Transverse colon (tissue), 4 donors: ENCODE results near the gene DALRD3. TPM values are rescaled to one million over a fixed set of nuclear protein-coding genes. Genes with fewer than 3 reads are reported as not detected.

ENCODE experiments used
- DNase-seq: peaks from one replicate; pipeline ENCODE4 v3.0.0-alpha.2; 2019
- H3K27ac ChIP-seq, 4 donors: fragments of 200-600 bp; sonication (generic); 2 replicates each; pipeline ENCODE4 v1.5.1; 2016 to 2018; ENCODE audit warnings: inconsistent platforms in 4 of 4
- H3K27me3 ChIP-seq: fragments of 200-600 bp; sonication (generic); 2 replicates; pipeline ENCODE4 v1.5.1; 2017; ENCODE audit warnings: inconsistent platforms
- H3K36me3 ChIP-seq, 4 donors: fragments of 200-600 bp; sonication (generic); 2 replicates each; pipeline ENCODE4 v1.5.1; 2017 to 2019; ENCODE audit warnings: inconsistent platforms in 4 of 4
- H3K4me1 ChIP-seq, 4 donors: fragments of 200-600 bp; sonication (generic); 2 replicates each; pipeline ENCODE4 v1.5.1; 2017 to 2020; ENCODE audit warnings: inconsistent platforms in 4 of 4
- H3K4me3 ChIP-seq, 4 donors: fragments of 200-600 bp; sonication (generic); 1 replicate in 1 of 4; 2 replicates in 3 of 4; pipeline versions ENCODE4 v1.5.1 to v1.6.1; 2017 to 2019; ENCODE audit warnings: inconsistent platforms in 4 of 4
- H3K9me3 ChIP-seq, 2 donors: fragments of 200-600 bp; sonication (generic); 2 replicates each; pipeline ENCODE4 v1.5.1; 2017 to 2019; ENCODE audit warnings: inconsistent platforms in 2 of 2
- EP300 ChIP-seq: sonication (generic); formaldehyde crosslinking; IDR thresholded peaks from one replicate; pipeline ENCODE4 v1.6.1; 2017; ENCODE audit warnings: antibody characterized with exemption, low read depth
- POLR2A ChIP-seq: fragments of 450-650 bp; IDR thresholded peaks from one replicate; pipeline ENCODE4 v1.6.1; 2016; ENCODE audit warnings: antibody characterized with exemption, mild to moderate bottlenecking, moderate library complexity
- POLR2AphosphoS5 ChIP-seq, 3 donors: sonication (generic); formaldehyde crosslinking; IDR thresholded peaks; one replicate each; pipeline ENCODE4 v1.6.1; 2016; ENCODE audit warnings: antibody characterized with exemption in 3 of 3
- WGBS, 2 donors: methylation state at CpG; one replicate each; pipeline ENCODE4 v1.1.5; 2018; ENCODE audit warnings: low coverage in 1 of 2; 5-methylcytosine and 5-hydroxymethylcytosine counted together
- in situ Hi-C, 4 donors: fragments of 200-750 bp; cut with MboI; loops; one replicate each; pipeline versions ENCODE4 v1.15.0 to v1.15.1; 2017; ENCODE audit warnings: low sequenced_read_pairs in 3 of 4, low pct_ligation_motif_present in 1 of 4, low pct_unique_long_range_greater_than_20kb in 1 of 4
- intact Hi-C: fragments of 100-400 bp; cut with DNase I; formaldehyde crosslinking; loops from one replicate; pipeline ENCODE4 v1.15.1; 2023; ENCODE audit warnings: low total_unique reads
- total RNA-seq, 4 donors: library from RNA; depleted of rRNA; stranded (reverse); fragments of >200 nt; gene quantifications; one replicate each; pipeline ENCODE4 v1.1.0, GENCODE V29; 2016
- TF ChIP-seq, protein P1 (sequence below), 5 experiments: fragments of 200-600 bp in 3 of 5; fragments of 450-650 bp in 2 of 5; sonication (generic) in 3 of 5; IDR thresholded peaks; 1 replicate in 2 of 5; 2 replicates in 3 of 5; pipeline ENCODE4 v1.5.1; 2016 to 2017; ENCODE audit warnings: antibody characterized with exemption in 5 of 5, inconsistent platforms in 3 of 5, mild to moderate bottlenecking in 2 of 5, moderate library complexity in 1 of 5

DALRD3 gene
- total RNA-seq, 4 donors from 2014 or later, result 30.4 to 136 (median 42.0) TPM

DNA sequence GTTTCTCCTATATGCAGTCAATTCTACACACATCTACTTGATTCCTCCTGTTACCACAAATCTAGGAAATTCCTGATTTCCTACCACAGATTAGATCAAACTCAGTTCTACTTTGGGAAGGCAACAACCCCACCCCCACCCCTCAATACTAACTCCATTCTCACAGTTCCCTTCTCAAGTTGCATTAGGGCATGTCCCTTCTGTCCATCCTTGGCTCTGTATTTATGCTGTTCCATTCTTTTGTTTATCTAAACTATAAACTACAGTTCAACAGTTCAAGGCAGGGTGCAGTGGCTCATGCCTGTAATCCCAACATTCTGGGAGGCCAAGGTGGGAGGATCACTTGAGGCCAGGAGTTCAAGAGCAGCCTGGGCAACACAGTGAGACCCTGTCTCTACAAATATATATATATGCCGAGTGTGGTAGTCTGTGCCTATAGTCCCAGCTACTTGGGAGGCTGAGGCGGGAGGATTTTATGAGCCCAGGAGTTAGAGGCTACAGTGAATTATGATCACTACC is 36.0 kb upstream of the DALRD3 start:
- Histone ChIP-seq H3K27me3 (no peaks in the 10 kb centered on the region), H3K9me3 (no peaks in the 10 kb centered on the region), H3K27ac (no peak overlapping the region), H3K36me3 (peaks cover 0 to 40% (median 15%) of the 10 kb centered on the region in 4 donors), H3K4me1 (peaks cover 0 to 6% (median 0%) of the 10 kb centered on the region in 4 donors), H3K4me3 (no peak overlapping the region)
- TF ChIP-seq POLR2A, result no peak
- no peak for TF ChIP-seq EP300
- TF ChIP-seq, protein P1, sequence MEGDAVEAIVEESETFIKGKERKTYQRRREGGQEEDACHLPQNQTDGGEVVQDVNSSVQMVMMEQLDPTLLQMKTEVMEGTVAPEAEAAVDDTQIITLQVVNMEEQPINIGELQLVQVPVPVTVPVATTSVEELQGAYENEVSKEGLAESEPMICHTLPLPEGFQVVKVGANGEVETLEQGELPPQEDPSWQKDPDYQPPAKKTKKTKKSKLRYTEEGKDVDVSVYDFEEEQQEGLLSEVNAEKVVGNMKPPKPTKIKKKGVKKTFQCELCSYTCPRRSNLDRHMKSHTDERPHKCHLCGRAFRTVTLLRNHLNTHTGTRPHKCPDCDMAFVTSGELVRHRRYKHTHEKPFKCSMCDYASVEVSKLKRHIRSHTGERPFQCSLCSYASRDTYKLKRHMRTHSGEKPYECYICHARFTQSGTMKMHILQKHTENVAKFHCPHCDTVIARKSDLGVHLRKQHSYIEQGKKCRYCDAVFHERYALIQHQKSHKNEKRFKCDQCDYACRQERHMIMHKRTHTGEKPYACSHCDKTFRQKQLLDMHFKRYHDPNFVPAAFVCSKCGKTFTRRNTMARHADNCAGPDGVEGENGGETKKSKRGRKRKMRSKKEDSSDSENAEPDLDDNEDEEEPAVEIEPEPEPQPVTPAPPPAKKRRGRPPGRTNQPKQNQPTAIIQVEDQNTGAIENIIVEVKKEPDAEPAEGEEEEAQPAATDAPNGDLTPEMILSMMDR (IDR thresholded peaks at IDR 0.05), result no peak
- no peak for TF ChIP-seq POLR2AphosphoS5 (IDR thresholded peaks at IDR 0.05)
- intact Hi-C loops (no loop called here), in situ Hi-C loops (no loop called here)
- 100% methylated on average over 2 of the region's 2 CpGs; no CpG with 5 or more reads in 1 of the 2 donors for WGBS, 2 donors
- DNase-seq, result no peak

DNA sequence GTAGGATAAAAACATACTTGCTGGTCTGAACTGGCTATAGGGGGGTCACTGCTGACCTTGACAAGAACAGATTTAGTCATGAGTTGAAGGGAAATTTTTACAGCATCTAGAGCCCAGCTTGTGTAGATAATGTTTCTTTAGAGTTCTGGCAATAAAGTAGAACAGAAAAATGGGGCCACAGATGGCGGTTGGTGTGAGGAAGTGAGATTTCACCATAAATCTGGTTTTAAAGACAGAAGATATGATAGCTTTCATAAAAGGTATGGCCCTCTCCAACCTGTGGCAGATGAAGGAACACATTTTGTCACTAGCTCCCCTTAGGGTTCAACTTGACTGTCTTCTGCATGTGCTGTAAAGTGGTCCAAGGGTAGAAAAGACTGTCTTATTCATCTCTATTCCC is 35.2 kb upstream of the DALRD3 start:
- intact Hi-C loops (no loop called here), in situ Hi-C loops (no loop called here)
- Histone ChIP-seq H3K4me3 (no peak overlapping the region), H3K36me3 (peaks cover 0 to 38% (median 14%) of the 10 kb centered on the region in 4 donors), H3K27me3 (no peaks in the 10 kb centered on the region), H3K27ac (no peak overlapping the region), H3K4me1 (peaks cover 0 to 6% (median 0%) of the 10 kb centered on the region in 4 donors), H3K9me3 (no peaks in the 10 kb centered on the region)
- DNase-seq, result no peak
- 81 to 82% methylated on average over 1 of the region's 1 CpG for WGBS, 2 donors
- no peak for TF ChIP-seq POLR2A
- no peak for TF ChIP-seq POLR2AphosphoS5 (IDR thresholded peaks at IDR 0.05)
- TF ChIP-seq EP300, result no peak
- TF ChIP-seq, protein P1 (IDR thresholded peaks at IDR 0.05), result no peak

DNA sequence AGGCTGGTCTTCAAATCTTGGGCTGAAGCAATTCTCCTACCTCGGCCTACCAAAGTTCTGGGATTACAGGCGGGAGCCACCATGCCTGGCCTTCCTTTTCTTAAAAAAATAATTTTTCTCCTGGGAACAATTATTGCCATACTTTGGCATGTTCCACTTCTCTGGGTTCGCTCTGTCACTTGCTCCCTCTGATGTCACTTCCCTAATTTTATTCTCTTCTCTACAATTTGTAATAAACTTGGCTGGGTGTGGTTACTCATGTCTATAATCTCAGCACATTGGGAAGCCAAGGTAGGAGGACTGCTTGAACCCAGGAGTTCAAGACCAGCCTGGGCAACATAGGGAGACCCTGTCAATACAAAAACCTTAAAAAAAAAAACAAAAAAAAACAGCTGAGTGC is 16.9 kb upstream of the DALRD3 start:
- peaks cover 0 to 38% (median 8%) of the 10 kb centered on the region in 4 donors for H3K36me3 ChIP-seq
- H3K4me1 ChIP-seq, result no peaks in the 10 kb centered on the region
- in situ Hi-C loops, result no loop called here

DNA sequence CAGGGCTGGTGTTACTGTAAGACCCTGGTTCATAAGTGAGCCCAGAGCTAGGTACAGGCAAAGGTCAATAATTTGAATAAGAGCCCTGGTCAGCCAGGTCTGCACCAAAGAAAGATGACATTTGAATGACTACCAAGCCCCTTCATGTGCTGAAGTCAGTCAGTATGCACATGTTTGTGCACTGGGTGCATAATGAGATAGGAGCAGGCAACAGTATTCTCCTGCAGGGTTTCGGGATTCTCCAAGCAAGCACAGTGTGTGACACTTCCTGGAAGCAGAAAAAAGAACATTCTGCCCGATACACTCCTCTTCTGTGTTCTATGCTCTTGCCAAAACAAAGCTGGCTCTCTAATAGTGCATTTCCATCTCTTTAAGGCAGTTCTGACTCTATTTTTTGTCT is 16.3 kb upstream of the DALRD3 start:
- H3K4me3 ChIP-seq, result no peak overlapping the region
- peaks cover 0 to 3% (median under 1%) of the 10 kb centered on the region in 4 donors for H3K4me1 ChIP-seq
- H3K27ac ChIP-seq, result no peak overlapping the region
- H3K27me3 ChIP-seq, result no peaks in the 10 kb centered on the region
- TF ChIP-seq POLR2A (no peak), EP300 (no peak), POLR2AphosphoS5 (IDR thresholded peaks at IDR 0.05) (no peak)
- TF ChIP-seq, protein P1 (IDR thresholded peaks at IDR 0.05), result no peak
- peaks cover 0 to 38% (median 8%) of the 10 kb centered on the region in 4 donors for H3K36me3 ChIP-seq
- intact Hi-C loops, result no loop called here
- in situ Hi-C loops, result no loop called here
- WGBS, 2 donors, result 89% methylated on average over 2 of the region's 2 CpGs; no CpG with 5 or more reads in 1 of the 2 donors
- DNase-seq, result no peak
- no peaks in the 10 kb centered on the region for H3K9me3 ChIP-seq

More for the DNA sequence above, 16.9 kb upstream of the DALRD3 start:
- no peak overlapping the region for H3K27ac ChIP-seq
- TF ChIP-seq, protein P1 (IDR thresholded peaks at IDR 0.05), result no peak
- no peak for TF ChIP-seq EP300
- no peak for TF ChIP-seq POLR2A
- TF ChIP-seq POLR2AphosphoS5 (IDR thresholded peaks at IDR 0.05), result no peak
- no peak overlapping the region for H3K4me3 ChIP-seq
- no peaks in the 10 kb centered on the region for H3K9me3 ChIP-seq
- WGBS, 2 donors, result 90 to 100% methylated on average over 2 to 3 of the region's 3 CpGs
- H3K27me3 ChIP-seq, result no peaks in the 10 kb centered on the region
- intact Hi-C loops, result no loop called here
- no peak for DNase-seq
